ENCODE measurements around the gene SLC22A23. TPM values are rescaled to one million over a fixed set of nuclear protein-coding genes. Genes with fewer than 3 reads are reported as not detected.

Gene SLC22A23
- total RNA-seq, 4 donors from 2014 or later, result 7.6 to 13.1 (median 9.5) TPM

DNA sequence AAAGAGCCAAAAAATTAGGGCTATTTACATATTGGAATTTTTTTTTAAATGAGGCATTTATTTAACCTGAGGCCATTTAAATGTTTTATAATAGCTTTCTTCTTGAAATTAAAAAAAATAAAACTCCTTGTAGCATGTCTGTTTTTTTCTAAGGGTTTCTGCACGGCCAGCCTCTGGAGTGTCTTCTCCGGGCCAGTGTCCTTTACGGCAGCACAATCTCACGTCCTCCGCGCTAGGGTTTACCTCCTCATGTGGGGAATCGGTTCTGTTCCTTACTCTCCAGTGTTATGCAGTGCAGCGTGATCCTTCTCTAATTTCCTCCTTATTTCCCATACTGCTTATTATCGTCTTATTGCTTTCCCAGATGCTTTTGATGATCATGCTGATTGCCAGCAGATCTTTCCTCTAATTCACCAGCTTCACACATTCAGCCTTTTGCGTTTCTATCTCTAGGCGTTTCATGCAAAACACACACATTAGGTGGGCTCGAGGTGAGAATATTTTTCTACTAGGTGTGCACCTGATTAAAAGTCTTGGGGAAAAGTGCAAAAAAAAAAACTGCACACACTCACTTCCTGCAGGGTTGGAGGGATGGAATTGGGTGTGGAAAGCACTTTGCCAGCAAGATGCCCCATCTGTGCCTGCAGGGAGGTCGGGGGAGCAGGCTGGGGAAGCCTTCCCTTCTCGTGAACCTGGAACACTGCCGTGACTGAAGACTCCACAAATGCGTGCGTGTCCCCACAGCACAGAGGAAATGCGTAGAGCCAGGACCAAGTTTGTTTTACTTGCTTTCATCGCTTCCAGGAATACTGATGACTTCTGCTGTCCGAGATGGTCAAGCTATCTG, 142.0 kb downstream of the SLC22A23 start:
- intact Hi-C loops (cut with DNase I), result no loop called here
- Histone ChIP-seq H3K4me3 (no peak overlapping the region), H3K9me3 (no peaks in the 10 kb centered on the region), H3K4me1 (peaks cover 4 to 17% (median 15%) of the 10 kb centered on the region in 4 donors), H3K27me3 (no peaks in the 10 kb centered on the region), H3K27ac (replicated peaks in 1 of 4) (no peak overlapping the region), H3K36me3 (no peaks in the 10 kb centered on the region)
- 90% methylated on average over 20 of the region's 20 CpGs for WGBS
- no peak for TF ChIP-seq EP300 (IDR thresholded peaks at IDR 0.05)
- no peak for TF ChIP-seq POLR2AphosphoS5 (IDR thresholded peaks at IDR 0.05)
- no peak for TF ChIP-seq POLR2A (IDR thresholded peaks at IDR 0.05; ENCODE audit: low read depth)
- no peak for DNase-seq (ENCODE audit: extremely low spot score)

DNA sequence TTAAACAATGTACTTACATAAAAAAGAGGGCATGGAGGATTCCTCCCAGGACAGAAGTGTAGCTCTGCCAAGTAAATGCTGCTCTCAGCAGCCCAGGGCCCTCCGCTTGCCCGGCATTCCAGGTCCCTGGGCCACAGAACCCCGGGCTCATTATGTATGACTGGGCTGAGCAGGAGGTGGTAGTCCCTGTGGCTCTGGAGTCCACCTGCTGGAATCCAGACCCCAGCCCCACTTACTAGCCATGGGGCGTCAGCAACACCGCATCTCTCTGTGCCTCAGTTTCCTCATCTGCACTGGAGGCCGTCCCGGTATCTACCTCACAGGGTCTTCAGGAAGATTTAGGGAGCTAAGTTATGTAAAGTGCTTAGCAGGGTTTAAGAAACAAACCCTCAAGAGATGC, 142.7 kb downstream of the SLC22A23 start:
- no peak for TF ChIP-seq POLR2A (IDR thresholded peaks at IDR 0.05; ENCODE audit: low read depth)
- no peak for TF ChIP-seq POLR2AphosphoS5 (IDR thresholded peaks at IDR 0.05)
- no peak for TF ChIP-seq EP300 (IDR thresholded peaks at IDR 0.05)
- no peak for TF ChIP-seq CTCF (IDR thresholded peaks at IDR 0.05)
- intact Hi-C loops (cut with DNase I), result no loop called here
- Histone ChIP-seq H3K27ac (replicated peaks in 1 of 4) (no peak overlapping the region), H3K36me3 (no peaks in the 10 kb centered on the region), H3K4me1 (peaks cover 4 to 17% (median 15%) of the 10 kb centered on the region in 4 donors), H3K27me3 (no peaks in the 10 kb centered on the region), H3K9me3 (no peaks in the 10 kb centered on the region), H3K4me3 (no peak overlapping the region)
- 98% methylated on average over 3 of the region's 7 CpGs for WGBS
- no peak for DNase-seq (ENCODE audit: extremely low spot score)

DNA sequence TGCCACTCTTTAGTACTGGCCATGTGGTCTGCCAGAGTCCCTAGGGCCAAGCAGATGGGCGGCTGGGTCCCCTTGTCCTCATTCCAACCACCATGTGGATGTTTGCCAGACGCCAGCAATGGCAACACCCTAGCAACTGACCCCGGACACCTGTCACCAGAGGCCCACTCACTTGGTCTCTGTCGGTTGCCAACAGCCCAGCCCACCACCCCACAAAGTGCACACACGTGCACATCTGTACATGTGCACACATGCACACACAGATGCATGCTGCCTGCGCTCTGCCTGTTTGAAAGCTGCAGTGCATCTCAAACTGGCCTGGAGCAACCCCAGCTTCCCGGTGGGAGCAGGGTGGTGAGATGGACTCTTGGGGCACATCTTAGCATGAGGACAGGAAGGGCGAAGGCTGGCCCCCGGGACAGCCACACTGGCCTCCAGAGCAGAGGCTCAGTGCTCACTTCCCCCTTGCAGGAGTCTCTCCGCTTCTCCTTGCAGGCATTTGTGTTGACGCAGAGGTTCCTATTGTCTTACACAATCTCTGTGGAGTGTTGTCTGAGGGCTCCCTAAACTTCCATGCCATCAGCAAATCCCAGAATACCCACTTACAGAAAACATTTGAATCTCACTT, 144.1 kb downstream of the SLC22A23 start:
- Histone ChIP-seq H3K4me1 (peaks cover 2 to 4% (median 3%) of the 10 kb centered on the region in 4 donors), H3K27ac (replicated peaks in 1 of 4) (no peak overlapping the region), H3K4me3 (no peak overlapping the region), H3K27me3 (no peaks in the 10 kb centered on the region), H3K9me3 (no peaks in the 10 kb centered on the region), H3K36me3 (no peaks in the 10 kb centered on the region)
- TF ChIP-seq CTCF (IDR thresholded peaks at IDR 0.05) (no peak), EP300 (IDR thresholded peaks at IDR 0.05) (no peak), POLR2AphosphoS5 (IDR thresholded peaks at IDR 0.05) (no peak), POLR2A (IDR thresholded peaks at IDR 0.05; ENCODE audit: low read depth) (no peak)
- intact Hi-C loops (cut with DNase I), result no loop called here
- no peak for DNase-seq (ENCODE audit: extremely low spot score)
- WGBS, result 68% methylated on average over 7 of the region's 11 CpGs

DNA sequence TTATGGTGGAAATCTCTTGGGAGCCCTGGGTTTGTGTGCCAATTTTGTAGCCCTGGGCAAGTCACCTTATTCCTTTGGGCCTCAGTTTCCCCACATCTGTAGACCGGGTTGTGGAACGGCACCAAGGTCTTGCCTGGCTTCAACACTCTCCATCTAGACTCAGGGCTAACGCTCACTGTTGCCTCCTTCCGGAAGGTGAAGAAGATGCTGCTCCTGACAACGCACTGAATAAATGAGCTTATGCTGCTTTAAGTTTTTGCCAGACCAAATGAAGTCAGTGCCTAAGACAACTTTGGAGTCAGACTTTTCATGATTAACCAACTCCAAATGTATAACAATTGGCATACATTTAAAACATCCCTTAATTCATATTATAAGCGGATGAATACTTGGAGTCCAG, 145.0 kb downstream of the SLC22A23 start:
- no peak for DNase-seq (ENCODE audit: extremely low spot score)
- TF ChIP-seq POLR2AphosphoS5 (IDR thresholded peaks at IDR 0.05) (no peak), CTCF (IDR thresholded peaks at IDR 0.05) (no peak), POLR2A (IDR thresholded peaks at IDR 0.05; ENCODE audit: low read depth) (no peak), EP300 (IDR thresholded peaks at IDR 0.05) (no peak)
- Histone ChIP-seq H3K36me3 (peaks cover 0 to 4% (median 0%) of the 10 kb centered on the region in 4 donors), H3K4me3 (no peak overlapping the region), H3K9me3 (no peaks in the 10 kb centered on the region), H3K27me3 (no peaks in the 10 kb centered on the region), H3K27ac (replicated peaks in 1 of 4) (no peak overlapping the region), H3K4me1 (peaks cover 0 to 4% (median 0%) of the 10 kb centered on the region in 4 donors)
- WGBS, result 92% methylated on average over 6 of the region's 6 CpGs
- intact Hi-C loops (cut with DNase I), result no loop called here

DNA sequence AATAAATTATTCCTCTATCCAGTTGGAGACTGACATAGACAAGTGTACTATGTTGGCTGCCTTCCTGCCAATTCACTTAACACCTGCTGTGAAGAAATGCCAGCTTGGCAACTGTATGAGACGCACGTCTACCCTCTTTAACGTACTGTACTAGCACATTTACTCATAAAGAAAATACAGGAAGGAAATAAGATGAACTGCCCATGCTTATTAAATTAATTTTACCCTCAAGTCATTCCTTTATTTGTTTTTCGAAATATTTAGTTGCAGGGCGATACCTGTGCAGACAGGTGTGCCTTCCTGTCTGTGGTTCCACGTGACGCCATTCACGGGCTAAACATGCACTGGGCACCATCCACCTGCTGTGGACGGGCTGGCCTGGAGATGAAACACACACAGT, 146.1 kb downstream of the SLC22A23 start:
- Histone ChIP-seq H3K4me3 (no peak overlapping the region), H3K36me3 (peaks cover 0 to 5% (median 1%) of the 10 kb centered on the region in 4 donors), H3K27ac (replicated peaks in 1 of 4) (no peak overlapping the region), H3K9me3 (no peaks in the 10 kb centered on the region), H3K27me3 (no peaks in the 10 kb centered on the region), H3K4me1 (peaks cover 0 to 4% (median 0%) of the 10 kb centered on the region in 4 donors)
- 81% methylated on average over 9 of the region's 9 CpGs for WGBS
- intact Hi-C loops (cut with DNase I), result no loop called here
- no peak for DNase-seq (ENCODE audit: extremely low spot score)
- no peak for TF ChIP-seq POLR2A (IDR thresholded peaks at IDR 0.05; ENCODE audit: low read depth)

Measured in esophagus muscularis mucosa (tissue), 4 donors.